ENCODE measurements around the gene FRMPD1. TPM values are rescaled to one million over a fixed set of nuclear protein-coding genes. Genes with fewer than 3 reads are reported as not detected.

The FRMPD1 gene
- total and polyA plus RNA-seq, 4 donors, result 0.06 to 0.25 (median 0.06) TPM; not detected in 1

- TF ChIP-seq CTCF (IDR thresholded peaks at IDR 0.05; ENCODE audit: control extremely low read depth, extremely low read depth), result no peak
- H3K27me3 ChIP-seq (ENCODE audit: control insufficient read depth in 3 of 3, insufficient read depth in 3 of 3, low read length in 2 of 3), result peaks cover 0 to 3% (median 2%) of the 10 kb centered on the region in 3 donors
Measured at GRCh38 chr9:37694355-37694754, 43.6 kb downstream of the FRMPD1 start.

GRCh38 chr9:37696528-37696927 lies 45.8 kb downstream of the FRMPD1 start:
- Histone ChIP-seq H3K27ac (ENCODE audit: low read depth in 1 of 2, low read length in 1 of 2) (no peak overlapping the region), H3K36me3 (ENCODE audit: control insufficient read depth in 4 of 4, insufficient read depth in 4 of 4, low read length in 4 of 4) (no peaks in the 10 kb centered on the region), H3K4me3 (no peak overlapping the region), H3K9me3 (ENCODE audit: control insufficient read depth in 4 of 4, insufficient read depth in 3 of 4, low read length in 3 of 4) (peaks cover 0 to 1% (median 0%) of the 10 kb centered on the region in 4 donors), H3K4me1 (ENCODE audit: control insufficient read depth in 5 of 5, insufficient read depth in 5 of 5, low read length in 5 of 5) (no peaks in the 10 kb centered on the region), H3K27me3 (ENCODE audit: control insufficient read depth in 3 of 3, insufficient read depth in 3 of 3, low read length in 2 of 3) (peaks cover 0 to 3% (median 3%) of the 10 kb centered on the region in 3 donors), H3K9ac (ENCODE audit: insufficient read depth in 1 of 2, low read length in 2 of 2) (no peak overlapping the region)
- no peak for TF ChIP-seq CTCF (IDR thresholded peaks at IDR 0.05; ENCODE audit: control extremely low read depth, extremely low read depth)
- DNase-seq, result no peak
- 37 to 58% methylated on average over 1 of the region's 1 CpG for WGBS, 2 donors
- no peak for ATAC-seq (ENCODE audit: insufficient read depth, low FRiP score)

More at GRCh38 chr9:37694355-37694754, 43.6 kb downstream of the FRMPD1 start:
- Histone ChIP-seq H3K36me3 (ENCODE audit: control insufficient read depth in 4 of 4, insufficient read depth in 4 of 4, low read length in 4 of 4) (no peaks in the 10 kb centered on the region), H3K9ac (ENCODE audit: insufficient read depth in 1 of 2, low read length in 2 of 2) (no peak overlapping the region), H3K9me3 (ENCODE audit: control insufficient read depth in 4 of 4, insufficient read depth in 3 of 4, low read length in 3 of 4) (no peaks in the 10 kb centered on the region), H3K4me1 (ENCODE audit: control insufficient read depth in 5 of 5, insufficient read depth in 5 of 5, low read length in 5 of 5) (no peaks in the 10 kb centered on the region), H3K4me3 (no peak overlapping the region), H3K27ac (ENCODE audit: low read depth in 1 of 2, low read length in 1 of 2) (no peak overlapping the region)
- ATAC-seq (ENCODE audit: insufficient read depth, low FRiP score) (no peak), DNase-seq (no peak)
- WGBS, 2 donors, result 90% methylated on average over 5 of the region's 5 CpGs

DNA sequence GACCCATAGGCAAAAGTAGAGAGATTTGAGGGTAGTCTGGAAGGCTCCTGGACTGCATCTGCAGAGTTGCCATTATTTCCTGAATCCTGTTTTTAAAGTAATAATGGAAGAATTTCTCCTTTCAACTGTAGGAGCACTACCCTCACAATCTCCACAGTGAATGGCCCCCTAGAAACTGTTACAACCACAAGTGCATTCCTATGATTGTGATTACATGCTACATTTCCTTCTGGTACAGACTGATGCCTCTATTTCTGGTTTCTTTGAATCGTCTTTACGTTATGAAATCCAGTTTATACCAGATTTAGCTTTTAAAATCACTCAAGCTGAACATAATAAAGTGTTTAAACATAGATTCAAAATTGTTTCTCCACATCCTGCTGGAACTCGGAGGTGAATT lies 49.4 kb downstream of the FRMPD1 start:
- H3K27me3 ChIP-seq (ENCODE audit: control insufficient read depth in 3 of 3, insufficient read depth in 3 of 3, low read length in 2 of 3), result peaks cover 0 to 3% (median 0%) of the 10 kb centered on the region in 3 donors
- DNase-seq (no peak), ATAC-seq (ENCODE audit: insufficient read depth, low FRiP score) (no peak)
- 53 to 77% methylated on average over 3 of the region's 3 CpGs for WGBS, 2 donors
- no peak overlapping the region for H3K9ac ChIP-seq (ENCODE audit: insufficient read depth in 1 of 2, low read length in 2 of 2)
- no peak overlapping the region for H3K4me3 ChIP-seq
- no peaks in the 10 kb centered on the region for H3K4me1 ChIP-seq (ENCODE audit: control insufficient read depth in 5 of 5, insufficient read depth in 5 of 5, low read length in 5 of 5)
- H3K27ac ChIP-seq (ENCODE audit: low read depth in 1 of 2, low read length in 1 of 2), result no peak overlapping the region
- peaks cover 0 to 1% (median 0%) of the 10 kb centered on the region in 4 donors for H3K9me3 ChIP-seq (ENCODE audit: control insufficient read depth in 4 of 4, insufficient read depth in 3 of 4, low read length in 3 of 4)
- no peak for TF ChIP-seq CTCF (IDR thresholded peaks at IDR 0.05; ENCODE audit: control extremely low read depth, extremely low read depth)
- no peaks in the 10 kb centered on the region for H3K36me3 ChIP-seq (ENCODE audit: control insufficient read depth in 4 of 4, insufficient read depth in 4 of 4, low read length in 4 of 4)

- H3K9me3 ChIP-seq (ENCODE audit: control insufficient read depth in 4 of 4, insufficient read depth in 3 of 4, low read length in 3 of 4), result peaks cover 0 to 1% (median 0%) of the 10 kb centered on the region in 4 donors
- H3K36me3 ChIP-seq (ENCODE audit: control insufficient read depth in 4 of 4, insufficient read depth in 4 of 4, low read length in 4 of 4), result no peaks in the 10 kb centered on the region
- no peak overlapping the region for H3K4me3 ChIP-seq
- DNase-seq (no peak), ATAC-seq (ENCODE audit: insufficient read depth, low FRiP score) (no peak)
- no peaks in the 10 kb centered on the region for H3K4me1 ChIP-seq (ENCODE audit: control insufficient read depth in 5 of 5, insufficient read depth in 5 of 5, low read length in 5 of 5)
- no peak for TF ChIP-seq CTCF (IDR thresholded peaks at IDR 0.05; ENCODE audit: control extremely low read depth, extremely low read depth)
- WGBS, 2 donors, result 88 to 96% methylated on average over 3 of the region's 3 CpGs
- H3K9ac ChIP-seq (ENCODE audit: insufficient read depth in 1 of 2, low read length in 2 of 2), result no peak overlapping the region
- peaks cover 0 to 3% (median 0%) of the 10 kb centered on the region in 3 donors for H3K27me3 ChIP-seq (ENCODE audit: control insufficient read depth in 3 of 3, insufficient read depth in 3 of 3, low read length in 2 of 3)
- no peak overlapping the region for H3K27ac ChIP-seq (ENCODE audit: low read depth in 1 of 2, low read length in 1 of 2)
Measured at GRCh38 chr9:37700900-37701299, 50.1 kb downstream of the FRMPD1 start.
